Stimulated activated CD8-positive, alpha-beta memory T cell treated with anti-CD3 and anti-CD28 coated beads, Interleukin-2, amount 100 ng/mL, for 1 hour (primary cell): ENCODE results near the gene PLXNA1.
A peak's percentile ranks its signal among the peaks of the same experiment; 100 is the strongest.

Experiments used
- DNase-seq, 2 donors: peaks; one replicate each; pipeline ENCODE4 v3.0.0-alpha.2; 2020; ENCODE audit warnings: low read depth in 2 of 2

Gene PLXNA1

GRCh38 chr3:126967386-126967785 lies 15.5 kb upstream of the PLXNA1 start:
- no peak for DNase-seq

- no peak for DNase-seq
Measured at GRCh38 chr3:126968391-126969390, 14.2 kb upstream of the PLXNA1 start.

- no peak for DNase-seq
Measured at GRCh38 chr3:126969586-126969985, 13.3 kb upstream of the PLXNA1 start.

GRCh38 chr3:126970101-126970500 lies 12.8 kb upstream of the PLXNA1 start:
- no peak for DNase-seq

- no peak for DNase-seq
Measured at GRCh38 chr3:126970921-126971320, 12.0 kb upstream of the PLXNA1 start.

GRCh38 chr3:126971891-126972351 lies 11.0 kb upstream of the PLXNA1 start:
- DNase-seq = no peak

- no peak for DNase-seq
Measured at GRCh38 chr3:126972866-126973265, 10.0 kb upstream of the PLXNA1 start.

GRCh38 chr3:126973814-126974213 lies 9.1 kb upstream of the PLXNA1 start:
- DNase-seq = no peak

GRCh38 chr3:126974756-126975155 lies 8.2 kb upstream of the PLXNA1 start:
- DNase-seq = no peak

GRCh38 chr3:126976906-126977305 lies 6.0 kb upstream of the PLXNA1 start:
- no peak for DNase-seq

- DNase-seq = no peak
Measured at GRCh38 chr3:126977821-126978220, 5.1 kb upstream of the PLXNA1 start.

GRCh38 chr3:126978291-126978690 lies 4.6 kb upstream of the PLXNA1 start:
- no peak for DNase-seq

GRCh38 chr3:126979046-126979628 lies 3.8 kb upstream of the PLXNA1 start:
- no peak for DNase-seq

GRCh38 chr3:126980266-126980811 lies 2.6 kb upstream of the PLXNA1 start:
- no peak for DNase-seq

GRCh38 chr3:126982126-126982470 lies 817 bp upstream of the PLXNA1 start:
- DNase-seq = peak; percentile 21 to 34

GRCh38 chr3:126983276-126983652 lies 349 bp downstream of the PLXNA1 start:
- DNase-seq = no peak

- no peak for DNase-seq
Measured at GRCh38 chr3:126983653-126984390, 907 bp downstream of the PLXNA1 start.

- no peak for DNase-seq
Measured at GRCh38 chr3:126984391-126985131, 1.6 kb downstream of the PLXNA1 start.

- no peak for DNase-seq
Measured at GRCh38 chr3:126985132-126985985, 2.4 kb downstream of the PLXNA1 start.

- no peak for DNase-seq
Measured at GRCh38 chr3:126986001-126986400, 3.1 kb downstream of the PLXNA1 start.
